Endometrial microvascular endothelial cells (primary cell): ENCODE measurements around the gene MRPL30. TPM values are rescaled to one million over a fixed set of nuclear protein-coding genes. Genes with fewer than 3 reads are reported as not detected.

Experiments used
- total RNA-seq: library from RNA; depleted of rRNA; stranded (reverse); fragments of >200 nt; gene quantifications from one replicate; pipeline ENCODE4 v1.2.3, GENCODE V29; 2015; ENCODE audit errors: inconsistent ontology term

Gene MRPL30
- total RNA-seq, 1 donor from 2014 or later: 48.1 TPM

Other genes with a start within 250 kb of the MRPL30 start
- 8.2 TPM for gene CRACDL, start 245.0 kb upstream of the MRPL30 start, total RNA-seq
- 1.1 TPM for gene C2orf15, start 39.5 kb upstream of the MRPL30 start, total RNA-seq
- gene TSGA10, start 26.2 kb upstream of the MRPL30 start, total RNA-seq: 0.09 TPM
- gene LIPT1, start 26.2 kb upstream of the MRPL30 start, total RNA-seq: 6.5 TPM
- gene MITD1, start 126 bp upstream of the MRPL30 start, total RNA-seq: 17.8 TPM
- gene LYG2, start 74.5 kb downstream of the MRPL30 start, total RNA-seq: not detected
- not detected for gene LYG1, start 120.0 kb downstream of the MRPL30 start, total RNA-seq
- 99.1 TPM for gene TXNDC9, start 155.1 kb downstream of the MRPL30 start, total RNA-seq
- gene EIF5B, start 156.2 kb downstream of the MRPL30 start, total RNA-seq: 19.2 TPM